ENCODE data around the gene GAS2. TPM values are rescaled to one million over a fixed set of nuclear protein-coding genes. Genes with fewer than 3 reads are reported as not detected.

Gene GAS2
- total RNA-seq, 3 donors from 2014 or later: 0.96 to 22.1 (median 10.2) TPM

DNA sequence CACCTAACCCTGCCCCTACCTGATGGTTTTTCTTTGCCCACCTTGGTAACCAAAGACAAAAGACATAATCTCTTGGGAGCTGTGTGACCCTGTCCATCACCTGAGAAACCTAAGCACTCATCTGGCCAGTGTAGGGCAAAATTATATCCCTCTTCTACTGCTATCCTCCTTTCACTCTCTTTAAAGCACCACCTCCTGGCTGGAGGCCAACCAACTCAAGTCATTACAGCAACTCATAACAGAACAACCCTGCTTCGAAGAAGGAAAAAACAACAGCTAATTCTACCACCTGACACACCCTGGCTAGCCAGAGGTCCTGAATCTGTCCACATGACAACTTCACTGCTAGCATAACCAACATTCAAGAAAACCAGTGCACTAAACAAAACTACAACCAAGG lies 45.5 kb downstream of the GAS2 start:
- no peak for DNase-seq (ENCODE audit: low spot score in 2 of 2)
- no peaks in the 10 kb centered on the region for H3K27me3 ChIP-seq
- intact Hi-C loops (cut with DNase I; ENCODE audit: low total_unique reads): no loop called here
- no peak for TF ChIP-seq POLR2A (IDR thresholded peaks at IDR 0.05)
- TF ChIP-seq, protein P1, sequence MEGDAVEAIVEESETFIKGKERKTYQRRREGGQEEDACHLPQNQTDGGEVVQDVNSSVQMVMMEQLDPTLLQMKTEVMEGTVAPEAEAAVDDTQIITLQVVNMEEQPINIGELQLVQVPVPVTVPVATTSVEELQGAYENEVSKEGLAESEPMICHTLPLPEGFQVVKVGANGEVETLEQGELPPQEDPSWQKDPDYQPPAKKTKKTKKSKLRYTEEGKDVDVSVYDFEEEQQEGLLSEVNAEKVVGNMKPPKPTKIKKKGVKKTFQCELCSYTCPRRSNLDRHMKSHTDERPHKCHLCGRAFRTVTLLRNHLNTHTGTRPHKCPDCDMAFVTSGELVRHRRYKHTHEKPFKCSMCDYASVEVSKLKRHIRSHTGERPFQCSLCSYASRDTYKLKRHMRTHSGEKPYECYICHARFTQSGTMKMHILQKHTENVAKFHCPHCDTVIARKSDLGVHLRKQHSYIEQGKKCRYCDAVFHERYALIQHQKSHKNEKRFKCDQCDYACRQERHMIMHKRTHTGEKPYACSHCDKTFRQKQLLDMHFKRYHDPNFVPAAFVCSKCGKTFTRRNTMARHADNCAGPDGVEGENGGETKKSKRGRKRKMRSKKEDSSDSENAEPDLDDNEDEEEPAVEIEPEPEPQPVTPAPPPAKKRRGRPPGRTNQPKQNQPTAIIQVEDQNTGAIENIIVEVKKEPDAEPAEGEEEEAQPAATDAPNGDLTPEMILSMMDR (IDR thresholded peaks at IDR 0.05): no peak
- no peak for TF ChIP-seq POLR2AphosphoS5 (IDR thresholded peaks at IDR 0.05)
- H3K4me1 ChIP-seq: no peaks in the 10 kb centered on the region
- no peak overlapping the region for H3K27ac ChIP-seq
- H3K4me3 ChIP-seq: no peak overlapping the region
- H3K9me3 ChIP-seq: peaks cover 0 to under 1% of the 10 kb centered on the region in 2 donors
- H3K36me3 ChIP-seq: no peaks in the 10 kb centered on the region

DNA sequence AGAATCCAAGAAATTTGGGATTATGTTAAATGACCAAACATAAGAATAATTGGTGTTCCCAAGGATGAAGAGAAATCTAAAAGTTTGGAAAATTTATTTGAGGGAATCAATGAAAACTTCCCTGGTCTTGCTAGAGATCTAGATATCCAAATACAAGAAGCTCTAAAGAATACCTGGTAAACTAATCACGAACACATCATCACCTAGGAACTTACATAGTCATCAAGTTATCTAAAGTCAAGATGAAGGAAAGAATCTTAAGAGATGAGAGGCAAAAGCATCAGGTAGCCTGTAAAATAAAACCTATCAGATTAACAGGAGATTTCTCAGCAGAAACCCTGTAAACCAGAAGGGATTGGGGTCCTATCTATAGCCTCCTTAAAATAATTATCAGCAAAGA lies 46.9 kb downstream of the GAS2 start:
- H3K27ac ChIP-seq: no peak overlapping the region
- no peak for TF ChIP-seq POLR2A (IDR thresholded peaks at IDR 0.05)
- TF ChIP-seq, protein P1 (IDR thresholded peaks at IDR 0.05): no peak
- TF ChIP-seq POLR2AphosphoS5 (IDR thresholded peaks at IDR 0.05): no peak
- peaks cover 0 to 8% of the 10 kb centered on the region in 2 donors for H3K9me3 ChIP-seq
- intact Hi-C loops (cut with DNase I; ENCODE audit: low total_unique reads): no loop called here
- H3K27me3 ChIP-seq: no peaks in the 10 kb centered on the region
- no peak overlapping the region for H3K4me3 ChIP-seq
- no peak for DNase-seq (ENCODE audit: low spot score in 2 of 2)
- H3K36me3 ChIP-seq: no peaks in the 10 kb centered on the region
- H3K4me1 ChIP-seq: no peaks in the 10 kb centered on the region

DNA sequence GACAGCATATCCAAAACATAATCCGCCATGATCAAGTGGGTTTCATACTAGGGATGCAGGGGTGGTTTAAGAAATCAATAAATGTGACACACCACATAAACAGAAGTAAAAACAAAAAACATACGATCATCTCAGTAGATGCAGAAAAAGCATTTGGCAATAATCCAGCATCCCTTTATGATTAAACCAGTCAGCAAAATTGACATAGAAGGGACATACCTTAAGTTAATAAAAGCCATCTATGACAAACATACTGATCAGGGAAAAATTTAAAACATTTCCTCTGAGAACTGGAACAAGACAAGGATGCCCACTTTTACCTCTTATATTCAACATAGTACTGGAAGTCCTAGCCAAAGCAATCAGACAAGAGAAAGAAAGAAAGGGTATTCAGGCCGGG lies 49.6 kb downstream of the GAS2 start:
- no peak for DNase-seq (ENCODE audit: low spot score in 2 of 2)
- H3K27me3 ChIP-seq: no peaks in the 10 kb centered on the region
- H3K27ac ChIP-seq: no peak overlapping the region
- intact Hi-C loops (cut with DNase I; ENCODE audit: low total_unique reads): no loop called here
- H3K36me3 ChIP-seq: no peaks in the 10 kb centered on the region
- H3K9me3 ChIP-seq: peaks cover 0 to 8% of the 10 kb centered on the region in 2 donors
- no peaks in the 10 kb centered on the region for H3K4me1 ChIP-seq
- H3K4me3 ChIP-seq: no peak overlapping the region
- TF ChIP-seq POLR2AphosphoS5 (IDR thresholded peaks at IDR 0.05): no peak
- TF ChIP-seq, protein P1 (IDR thresholded peaks at IDR 0.05): no peak
- TF ChIP-seq POLR2A (IDR thresholded peaks at IDR 0.05): no peak

DNA sequence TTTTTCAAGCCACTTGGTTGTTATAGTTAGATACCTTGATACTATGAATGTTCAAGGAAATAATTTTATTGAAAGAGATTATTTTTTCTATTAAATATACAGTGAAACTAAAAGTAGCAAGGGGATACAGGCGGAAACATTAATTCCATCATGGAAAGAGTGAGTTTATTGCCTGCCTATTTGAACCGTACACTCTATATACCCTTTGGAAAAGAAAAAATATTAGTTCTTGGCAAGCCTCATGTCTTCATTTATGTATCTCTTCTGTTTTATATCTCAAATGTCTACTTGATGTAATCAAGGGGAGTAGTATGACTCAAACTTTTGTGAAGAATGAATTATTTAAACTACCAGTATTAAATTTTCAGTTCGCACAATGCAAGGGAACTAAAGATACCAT lies 54.0 kb downstream of the GAS2 start:
- H3K4me1 ChIP-seq: no peaks in the 10 kb centered on the region
- H3K36me3 ChIP-seq: no peaks in the 10 kb centered on the region
- TF ChIP-seq POLR2AphosphoS5 (IDR thresholded peaks at IDR 0.05) (no peak), POLR2A (IDR thresholded peaks at IDR 0.05) (no peak)
- TF ChIP-seq, protein P1 (IDR thresholded peaks at IDR 0.05): no peak
- H3K9me3 ChIP-seq: peaks cover 0 to 8% of the 10 kb centered on the region in 2 donors
- no peak for DNase-seq (ENCODE audit: low spot score in 2 of 2)
- intact Hi-C loops (cut with DNase I; ENCODE audit: low total_unique reads): no loop called here
- no peaks in the 10 kb centered on the region for H3K27me3 ChIP-seq
- no peak overlapping the region for H3K27ac ChIP-seq
- no peak overlapping the region for H3K4me3 ChIP-seq

DNA sequence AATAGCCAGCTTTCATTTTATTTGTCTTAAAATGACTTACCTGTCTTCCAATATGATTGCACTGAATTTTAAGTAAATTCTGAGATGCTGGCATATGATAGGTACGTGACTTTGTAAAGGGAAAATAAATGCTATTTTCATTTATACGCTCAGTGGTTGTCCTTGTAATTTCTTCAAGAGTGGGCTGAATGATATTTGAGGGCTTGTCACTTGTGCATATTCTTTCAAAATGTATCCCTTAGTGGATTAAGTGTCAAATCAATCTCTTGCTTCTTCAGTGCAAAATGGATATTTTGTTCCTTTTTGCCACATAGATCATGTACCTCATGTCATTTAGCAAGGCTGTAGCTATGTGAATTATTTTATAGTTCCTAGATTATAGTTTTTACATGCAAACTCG lies 56.9 kb downstream of the GAS2 start:
- intact Hi-C loops (cut with DNase I; ENCODE audit: low total_unique reads): no loop called here
- DNase-seq (ENCODE audit: low spot score in 2 of 2): no peak
- Histone ChIP-seq H3K27me3 (no peaks in the 10 kb centered on the region), H3K4me3 (no peak overlapping the region), H3K36me3 (no peaks in the 10 kb centered on the region), H3K4me1 (no peaks in the 10 kb centered on the region), H3K27ac (no peak overlapping the region), H3K9me3 (no peaks in the 10 kb centered on the region)
- TF ChIP-seq, protein P1 (IDR thresholded peaks at IDR 0.05): no peak
- TF ChIP-seq POLR2AphosphoS5 (IDR thresholded peaks at IDR 0.05) (no peak), POLR2A (IDR thresholded peaks at IDR 0.05) (no peak)
